GM23338 (cell line): Measurements from ENCODE around the gene THTPA. TPM values are rescaled to one million over a fixed set of nuclear protein-coding genes. Genes with fewer than 3 reads are reported as not detected.

Experiments
- ATAC-seq: fragments of 200-7000 bp; cut with Tn5 transposase; 3 replicates; pipeline ENCODE4 v1.9.1; 2020
- DNase-seq: peaks from one replicate; pipeline ENCODE4 v3.0.0-alpha.2; 2015; ENCODE audit warnings: low spot score
- H2AFZ ChIP-seq: fragments of 200-600 bp; sonication (generic); 2 replicates; pipeline ENCODE4 v1.8.0; 2016; ENCODE audit warnings: antibody characterized with exemption, mild to moderate bottlenecking, moderate library complexity
- H3F3A ChIP-seq: fragments of 200-600 bp; sonication (generic); replicated peaks from 2 replicates; pipeline ENCODE4 v1.8.0; 2017; ENCODE audit warnings: antibody characterized with exemption, mixed run types, low read depth
- H3K27ac ChIP-seq: fragments of 200-600 bp; sonication (generic); 2 replicates; pipeline ENCODE4 v1.6.1; 2016; ENCODE audit warnings: low read depth
- H3K27me3 ChIP-seq: fragments of 200-600 bp; sonication (generic); 2 replicates; pipeline ENCODE4 v1.8.0; 2016; ENCODE audit warnings: mild to moderate bottlenecking, mixed run types, moderate library complexity; ENCODE audit not compliant: insufficient read depth
- H3K36me3 ChIP-seq: fragments of 200-600 bp; sonication (generic); 2 replicates; pipeline ENCODE4 v1.8.0; 2016; ENCODE audit warnings: mild to moderate bottlenecking; ENCODE audit not compliant: insufficient read depth
- H3K4me1 ChIP-seq: fragments of 200-600 bp; sonication (generic); 2 replicates; pipeline ENCODE4 v1.8.0; 2016; ENCODE audit warnings: mild to moderate bottlenecking, moderate library complexity; ENCODE audit not compliant: insufficient read depth
- H3K4me2 ChIP-seq: fragments of 200-600 bp; sonication (generic); 2 replicates; pipeline ENCODE4 v1.7.1; 2017; ENCODE audit warnings: mixed run types
- H3K4me3 ChIP-seq: fragments of 200-600 bp; sonication (generic); 2 replicates; pipeline ENCODE4 v1.6.1; 2016; ENCODE audit warnings: mixed run types
- H3K79me2 ChIP-seq: fragments of 200-600 bp; sonication (generic); replicated peaks from 2 replicates; pipeline ENCODE4 v1.8.0; 2017; ENCODE audit warnings: mild to moderate bottlenecking; ENCODE audit not compliant: insufficient read depth
- H3K9me2 ChIP-seq: fragments of 200-600 bp; sonication (generic); 2 replicates; pipeline ENCODE4 v1.8.0; 2017; ENCODE audit not compliant: insufficient read depth
- H4K20me1 ChIP-seq: fragments of 200-600 bp; sonication (generic); replicated peaks from 2 replicates; pipeline ENCODE4 v1.8.0; 2017; ENCODE audit warnings: mild to moderate bottlenecking; ENCODE audit not compliant: insufficient read depth
- H3K27ac Mint-ChIP-seq: 2 replicates; pipeline ENCODE4 v1.8.0; 2020; ENCODE audit warnings: inconsistent platforms, mild to moderate bottlenecking, moderate library complexity, mixed read lengths
- H3K27me3 Mint-ChIP-seq: 3 replicates; pipeline ENCODE4 v1.8.0; 2022; ENCODE audit warnings: low read depth, mild to moderate bottlenecking, moderate library complexity, mixed read lengths, inconsistent platforms; ENCODE audit not compliant: insufficient read depth, poor library complexity
- H3K36me3 Mint-ChIP-seq: 3 replicates; pipeline ENCODE4 v1.8.0; 2021; ENCODE audit warnings: low read depth, mild to moderate bottlenecking, inconsistent platforms, moderate library complexity, mixed read lengths
- H3K4me1 Mint-ChIP-seq: 3 replicates; pipeline ENCODE4 v1.8.0; 2020; ENCODE audit warnings: mild to moderate bottlenecking, inconsistent platforms, mixed read lengths
- H3K4me3 Mint-ChIP-seq: 3 replicates; pipeline ENCODE4 v1.8.0; 2021; ENCODE audit warnings: moderate library complexity, mild to moderate bottlenecking, inconsistent platforms, mixed read lengths
- H3K9me3 Mint-ChIP-seq: 3 replicates; pipeline ENCODE4 v1.8.0; 2020; ENCODE audit warnings: moderate library complexity, mild to moderate bottlenecking, inconsistent platforms, mixed read lengths
- CREB1 ChIP-seq: fragments of 250-450 bp; sonication (Bioruptor Pico); IDR thresholded peaks from 2 replicates; pipeline ENCODE4 v1.5.0; 2020; ENCODE audit warnings: low read depth, mild to moderate bottlenecking, moderate library complexity
- CTCF ChIP-seq, 2 experiments: fragments of 200-600 bp in 1 of 2; sonication (generic) in 1 of 2; conservative IDR thresholded peaks; 2 replicates each; pipeline versions ENCODE4 v1.5.1 to v1.6.1; 2016 to 2017; ENCODE audit warnings: antibody characterized with exemption in 2 of 2, low read depth in 2 of 2, mild to moderate bottlenecking in 2 of 2, moderate library complexity in 1 of 2
- ETS1 ChIP-seq: IDR thresholded peaks from 2 replicates; pipeline ENCODE4 v1.6.1; 2016; ENCODE audit warnings: antibody characterized with exemption
- EZH2 ChIP-seq: fragments of 200-600 bp; sonication (generic); IDR thresholded peaks from one replicate; pipeline ENCODE4 v1.8.0; 2017; ENCODE audit warnings: antibody characterized with exemption, mild to moderate bottlenecking, low read depth; ENCODE audit not compliant: unreplicated experiment
- EZH2phosphoT487 ChIP-seq: fragments of 200-600 bp; sonication (generic); IDR thresholded peaks from one replicate; pipeline ENCODE4 v1.8.1; 2018; ENCODE audit warnings: antibody characterized with exemption; ENCODE audit not compliant: unreplicated experiment
- JUNB ChIP-seq: IDR thresholded peaks from one replicate; pipeline ENCODE4 v1.6.1; 2016; ENCODE audit warnings: antibody characterized with exemption; ENCODE audit not compliant: unreplicated experiment
- NANOG ChIP-seq: IDR thresholded peaks from 2 replicates; pipeline ENCODE4 v1.6.1; 2016; ENCODE audit warnings: antibody characterized with exemption, borderline replicate concordance
- POLR2AphosphoS5 ChIP-seq: IDR thresholded peaks from 2 replicates; pipeline ENCODE4 v1.6.1; 2016; ENCODE audit warnings: antibody characterized with exemption, low read depth
- REST ChIP-seq: IDR thresholded peaks from one replicate; pipeline ENCODE4 v1.6.1; 2018; ENCODE audit warnings: antibody characterized with exemption; ENCODE audit not compliant: unreplicated experiment
- STAT1 ChIP-seq: IDR thresholded peaks from one replicate; pipeline ENCODE4 v1.6.1; 2016; ENCODE audit warnings: antibody characterized with exemption; ENCODE audit not compliant: unreplicated experiment
- ZNF114 ChIP-seq: fragments of 250-450 bp; sonication (Bioruptor Pico); IDR thresholded peaks from 2 replicates; pipeline ENCODE4 v1.5.0; 2020; ENCODE audit warnings: mild to moderate bottlenecking, moderate library complexity
- ZNF331 ChIP-seq: fragments of 250-450 bp; sonication (Bioruptor Pico); IDR thresholded peaks from 2 replicates; pipeline ENCODE4 v1.5.0; 2020; ENCODE audit warnings: low read depth, mild to moderate bottlenecking, moderate library complexity
- ZNF462 ChIP-seq: fragments of 250-450 bp; sonication (Bioruptor Pico); IDR thresholded peaks from 2 replicates; pipeline ENCODE4 v1.5.0; 2020; ENCODE audit warnings: mild to moderate bottlenecking, moderate library complexity
- polyA plus RNA-seq: library from polyadenylated mRNA; unstranded; fragments of >200 nt; fragmentation: Nextera tagmentation; extraction: Ambion mirVana; gene quantifications from 2 replicates; pipeline ENCODE4 v1.2.1, GENCODE V29; 2016
- total RNA-seq: library from RNA; depleted of rRNA; stranded (reverse); fragments of >200 nt; shearing (Covaris generic); gene quantifications from 2 replicates; pipeline ENCODE4 v1.2.3, GENCODE V29; 2014

Gene THTPA
- total and polyA plus RNA-seq, 2 experiments from 2014 or later: 8.6 to 21.3 TPM

GRCh38 chr14:23577004-23577681 is 21.1 kb downstream of the THTPA start:
- no peak overlapping the region for H3K27ac ChIP-seq
- no peak overlapping the region for H3K27ac Mint-ChIP-seq
- H3F3A ChIP-seq: peaks cover 15% of the 10 kb centered on the region; the same call in 1 of the 2 replicates
- H3K36me3 ChIP-seq: no peaks in the 10 kb centered on the region
- TF ChIP-seq POLR2AphosphoS5 (no peak; the same call in 1 of the 2 replicates), ZNF114 (CRISPR knock-in tag) (no peak), ZNF462 (CRISPR knock-in tag) (no peak), ZNF331 (CRISPR knock-in tag) (no peak), REST (no peak), CREB1 (CRISPR knock-in tag) (no peak), JUNB (no peak), EZH2 (no peak), ETS1 (no peak), EZH2phosphoT487 (no peak), CTCF (conservative IDR thresholded peaks at IDR 0.05; ENCODE audit: low read depth in 2 of 2) (no peak), NANOG (no peak), STAT1 (no peak)
- H3K4me2 ChIP-seq: peak overlapping the region; percentile 98
- peaks cover 34% of the 10 kb centered on the region for H3K27me3 Mint-ChIP-seq
- peaks cover 38% of the 10 kb centered on the region for H3K4me1 Mint-ChIP-seq
- DNase-seq (peak; percentile 71), ATAC-seq (peak; percentile 32)
- peaks cover 10% of the 10 kb centered on the region for H3K79me2 ChIP-seq
- no peak overlapping the region for H2AFZ ChIP-seq
- peaks cover 4% of the 10 kb centered on the region for H3K9me3 Mint-ChIP-seq
- no peaks in the 10 kb centered on the region for H3K9me2 ChIP-seq
- H3K27me3 ChIP-seq: peaks cover 32% of the 10 kb centered on the region
- H3K4me3 Mint-ChIP-seq: peak overlapping the region; percentile 86
- H3K36me3 Mint-ChIP-seq: peaks cover 23% of the 10 kb centered on the region
- peaks cover 18% of the 10 kb centered on the region for H4K20me1 ChIP-seq
- peaks cover 15% of the 10 kb centered on the region for H3K4me1 ChIP-seq
- H3K4me3 ChIP-seq: peak overlapping the region; percentile 90
